Osteocyte (in vitro differentiated cells): ENCODE results near the gene PRDM15. TPM values are rescaled to one million over a fixed set of nuclear protein-coding genes. Genes with fewer than 3 reads are reported as not detected.

Experiments
- DNase-seq: peaks from one replicate; pipeline ENCODE4 v3.0.0; 2021; ENCODE audit warnings: mixed read lengths; ENCODE audit not compliant: unreplicated experiment; ENCODE audit errors: extremely low spot score
- H3K27ac Mint-ChIP-seq: one replicate; pipeline ENCODE4 v1.8.0; 2021; ENCODE audit warnings: mild to moderate bottlenecking, mixed read lengths; ENCODE audit not compliant: unreplicated experiment
- H3K27me3 Mint-ChIP-seq: one replicate; pipeline ENCODE4 v1.8.0; 2021; ENCODE audit warnings: mixed read lengths; ENCODE audit not compliant: unreplicated experiment
- H3K36me3 Mint-ChIP-seq: one replicate; pipeline ENCODE4 v1.8.0; 2021; ENCODE audit warnings: mixed read lengths; ENCODE audit not compliant: unreplicated experiment
- H3K4me1 Mint-ChIP-seq: one replicate; pipeline ENCODE4 v1.8.0; 2021; ENCODE audit warnings: mixed read lengths; ENCODE audit not compliant: unreplicated experiment
- H3K4me3 Mint-ChIP-seq: one replicate; pipeline ENCODE4 v1.8.0; 2021; ENCODE audit warnings: mild to moderate bottlenecking, moderate library complexity, mixed read lengths; ENCODE audit not compliant: unreplicated experiment
- H3K9me3 Mint-ChIP-seq: one replicate; pipeline ENCODE4 v1.8.0; 2021; ENCODE audit warnings: mixed read lengths; ENCODE audit not compliant: unreplicated experiment
- total RNA-seq: library from RNA; stranded (reverse); gene quantifications from 2 replicates; pipeline ENCODE4 v1.2.1, GENCODE V29; 2021
- TF ChIP-seq, protein P1 (sequence below): fragments of 200-600 bp; sonication (generic); IDR thresholded peaks from 2 replicates; pipeline ENCODE4 v1.5.0; 2021; ENCODE audit warnings: antibody characterized with exemption, mild to moderate bottlenecking, moderate library complexity

Gene PRDM15
- total RNA-seq, 1 donor from 2014 or later: 11.4 TPM

DNA sequence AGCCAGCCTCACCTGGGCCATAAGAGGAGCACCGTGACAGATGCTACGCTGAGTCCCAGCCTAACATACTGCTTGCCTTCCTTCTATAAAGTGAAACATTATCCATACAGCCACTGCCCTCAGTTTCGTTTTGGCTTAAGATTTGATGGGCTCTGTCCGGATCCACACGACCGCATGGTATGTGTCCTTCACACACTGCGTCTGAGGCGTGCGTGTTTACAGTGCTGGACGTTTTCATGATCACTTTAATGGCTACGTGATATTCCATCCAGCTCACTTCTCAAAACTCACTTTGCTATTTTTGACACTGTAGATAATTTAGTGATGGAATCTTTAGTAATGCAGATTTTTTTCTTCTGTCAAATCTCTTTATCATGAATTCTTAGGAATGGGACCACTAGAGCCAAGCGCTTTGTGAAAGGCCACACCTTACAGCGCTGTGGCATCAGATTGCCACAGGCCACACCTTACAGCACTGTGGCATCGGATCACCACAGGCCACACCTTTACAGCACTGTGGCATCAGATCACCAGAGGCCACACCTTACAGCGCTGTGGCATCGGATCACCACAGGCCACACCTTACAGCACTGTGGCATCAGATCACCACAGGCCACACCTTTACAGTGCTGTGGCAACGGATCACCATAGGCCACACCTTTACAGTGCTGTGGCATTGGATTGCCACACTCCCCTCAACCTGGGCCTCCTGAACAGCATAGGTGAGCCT is 47.1 kb downstream of the PRDM15 start:
- TF ChIP-seq, protein P1, sequence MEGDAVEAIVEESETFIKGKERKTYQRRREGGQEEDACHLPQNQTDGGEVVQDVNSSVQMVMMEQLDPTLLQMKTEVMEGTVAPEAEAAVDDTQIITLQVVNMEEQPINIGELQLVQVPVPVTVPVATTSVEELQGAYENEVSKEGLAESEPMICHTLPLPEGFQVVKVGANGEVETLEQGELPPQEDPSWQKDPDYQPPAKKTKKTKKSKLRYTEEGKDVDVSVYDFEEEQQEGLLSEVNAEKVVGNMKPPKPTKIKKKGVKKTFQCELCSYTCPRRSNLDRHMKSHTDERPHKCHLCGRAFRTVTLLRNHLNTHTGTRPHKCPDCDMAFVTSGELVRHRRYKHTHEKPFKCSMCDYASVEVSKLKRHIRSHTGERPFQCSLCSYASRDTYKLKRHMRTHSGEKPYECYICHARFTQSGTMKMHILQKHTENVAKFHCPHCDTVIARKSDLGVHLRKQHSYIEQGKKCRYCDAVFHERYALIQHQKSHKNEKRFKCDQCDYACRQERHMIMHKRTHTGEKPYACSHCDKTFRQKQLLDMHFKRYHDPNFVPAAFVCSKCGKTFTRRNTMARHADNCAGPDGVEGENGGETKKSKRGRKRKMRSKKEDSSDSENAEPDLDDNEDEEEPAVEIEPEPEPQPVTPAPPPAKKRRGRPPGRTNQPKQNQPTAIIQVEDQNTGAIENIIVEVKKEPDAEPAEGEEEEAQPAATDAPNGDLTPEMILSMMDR: no peak
- Mint-ChIP-seq H3K9me3 (no peaks in the 10 kb centered on the region), H3K27me3 (no peaks in the 10 kb centered on the region), H3K4me1 (no peaks in the 10 kb centered on the region), H3K27ac (no peak overlapping the region), H3K36me3 (peaks cover 9% of the 10 kb centered on the region), H3K4me3 (no peak overlapping the region)
- no peak for DNase-seq

GRCh38 chr21:41831453-41831831 is 47.7 kb downstream of the PRDM15 start:
- Mint-ChIP-seq H3K36me3 (peaks cover 8% of the 10 kb centered on the region), H3K4me3 (no peak overlapping the region), H3K9me3 (no peaks in the 10 kb centered on the region), H3K27me3 (no peaks in the 10 kb centered on the region), H3K4me1 (no peaks in the 10 kb centered on the region), H3K27ac (no peak overlapping the region)
- TF ChIP-seq, protein P1: no peak
- DNase-seq: no peak

- H3K4me3 Mint-ChIP-seq: no peak overlapping the region
- no peak overlapping the region for H3K27ac Mint-ChIP-seq
- peaks cover 5% of the 10 kb centered on the region for H3K36me3 Mint-ChIP-seq
- H3K4me1 Mint-ChIP-seq: no peaks in the 10 kb centered on the region
- no peak for DNase-seq
- TF ChIP-seq, protein P1: no peak
- no peaks in the 10 kb centered on the region for H3K27me3 Mint-ChIP-seq
- H3K9me3 Mint-ChIP-seq: no peaks in the 10 kb centered on the region
Observed at GRCh38 chr21:41830764-41831452, 48.2 kb downstream of the PRDM15 start.

GRCh38 chr21:41830145-41830707 is 48.9 kb downstream of the PRDM15 start:
- Mint-ChIP-seq H3K4me1 (no peaks in the 10 kb centered on the region), H3K9me3 (no peaks in the 10 kb centered on the region), H3K27ac (no peak overlapping the region), H3K27me3 (no peaks in the 10 kb centered on the region), H3K36me3 (peaks cover 5% of the 10 kb centered on the region), H3K4me3 (no peak overlapping the region)
- TF ChIP-seq, protein P1: no peak
- no peak for DNase-seq

GRCh38 chr21:41828884-41829360 is 50.2 kb downstream of the PRDM15 start:
- Mint-ChIP-seq H3K9me3 (no peaks in the 10 kb centered on the region), H3K27me3 (no peaks in the 10 kb centered on the region), H3K4me3 (no peak overlapping the region), H3K27ac (no peak overlapping the region), H3K4me1 (no peaks in the 10 kb centered on the region), H3K36me3 (peaks cover 3% of the 10 kb centered on the region)
- DNase-seq: no peak
- TF ChIP-seq, protein P1: no peak
